SW480 (cell line): ENCODE results near the gene PTPRU.

Experiments used
- DNase-seq: peaks from one replicate; pipeline ENCODE4 v3.0.0-alpha.2; 2016; ENCODE audit warnings: low spot score

Gene PTPRU

GRCh38 chr1:29365906-29366670 is 129.8 kb downstream of the PTPRU start:
- no peak for DNase-seq

- DNase-seq, result no peak
Measured at GRCh38 chr1:29368936-29369932, 132.9 kb downstream of the PTPRU start.

- DNase-seq, result no peak
Measured at GRCh38 chr1:29370067-29370466, 133.7 kb downstream of the PTPRU start.

- DNase-seq, result no peak
Measured at GRCh38 chr1:29371332-29371731, 135.0 kb downstream of the PTPRU start.

GRCh38 chr1:29372108-29372507 is 135.8 kb downstream of the PTPRU start:
- no peak for DNase-seq
